ENCODE measurements around the gene TNRC6A. TPM values are rescaled to one million over a fixed set of nuclear protein-coding genes. Genes with fewer than 3 reads are reported as not detected.
"Not testable (repeated sequence)": the region's sequence is repeated elsewhere in the genome, so short reads cannot be mapped to it uniquely, and the experiment has no call there.

TNRC6A gene
- total RNA-seq, 1 donor from 2014 or later, result 47.1 TPM

GRCh38 chr16:24728891-24729242, 584 bp upstream of the TNRC6A start:
- no peak for DNase-seq

GRCh38 chr16:24729951-24730815, 732 bp downstream of the TNRC6A start:
- peak; percentile 39 for DNase-seq

GRCh38 chr16:24730914-24731313, 1.5 kb downstream of the TNRC6A start:
- no peak for DNase-seq

- DNase-seq, result peak; percentile 55
Observed at GRCh38 chr16:24731722-24732419, 2.4 kb downstream of the TNRC6A start.

GRCh38 chr16:24734382-24734781, 4.9 kb downstream of the TNRC6A start:
- DNase-seq, result no peak

- DNase-seq, result peak; percentile 57
Observed at GRCh38 chr16:24736758-24737157, 7.3 kb downstream of the TNRC6A start.

GRCh38 chr16:24737391-24737871, 8.0 kb downstream of the TNRC6A start:
- peak; percentile 69 for DNase-seq

- DNase-seq, result no peak
Observed at GRCh38 chr16:24737916-24738594, 8.6 kb downstream of the TNRC6A start.

- no peak for DNase-seq
Observed at GRCh38 chr16:24738895-24739294, 9.4 kb downstream of the TNRC6A start.

- DNase-seq, result no peak
Observed at GRCh38 chr16:24741862-24742261, 12.4 kb downstream of the TNRC6A start.

- not testable (repeated sequence) for DNase-seq
Observed at GRCh38 chr16:24742610-24743009, 13.2 kb downstream of the TNRC6A start.

GRCh38 chr16:24745391-24745790, 15.9 kb downstream of the TNRC6A start:
- DNase-seq, result no peak

- no peak for DNase-seq
Observed at GRCh38 chr16:24745791-24746190, 16.3 kb downstream of the TNRC6A start.

- DNase-seq, result no peak
Observed at GRCh38 chr16:24747441-24747840, 18.0 kb downstream of the TNRC6A start.

GRCh38 chr16:24748242-24748641, 18.8 kb downstream of the TNRC6A start:
- DNase-seq, result peak; percentile 89

GRCh38 chr16:24749310-24749709, 19.9 kb downstream of the TNRC6A start:
- DNase-seq, result no peak

- DNase-seq, result not testable (repeated sequence)
Observed at GRCh38 chr16:24749872-24750271, 20.4 kb downstream of the TNRC6A start.

- DNase-seq, result no peak
Observed at GRCh38 chr16:24753000-24753399, 23.5 kb downstream of the TNRC6A start.

GRCh38 chr16:24753437-24753836, 24.0 kb downstream of the TNRC6A start:
- DNase-seq, result peak; percentile 53

GRCh38 chr16:24754543-24754942, 25.1 kb downstream of the TNRC6A start:
- no peak for DNase-seq

- no peak for DNase-seq
Observed at GRCh38 chr16:24755201-24755874, 25.9 kb downstream of the TNRC6A start.

GRCh38 chr16:24758373-24758772, 28.9 kb downstream of the TNRC6A start:
- no peak for DNase-seq

- no peak for DNase-seq
Observed at GRCh38 chr16:24759006-24759405, 29.6 kb downstream of the TNRC6A start.

Data from dermis blood vessel endothelial cell (primary cell).